H1 (cell line): Measurements from ENCODE around the gene COX5B.
"Not testable (repeated sequence)": the region's sequence is repeated elsewhere in the genome, so short reads cannot be mapped to it uniquely, and the experiment has no call there.

Experiments used
- BACH1 ChIP-seq: IDR thresholded peaks from 2 replicates; pipeline ENCODE4 v1.6.1; 2012; ENCODE audit warnings: low read length, improper control_type of control experiment
- EP300 ChIP-seq, 2 experiments: IDR thresholded peaks; 1 replicate in 1 of 2; 2 replicates in 1 of 2; pipeline ENCODE4 v1.6.1; 2011 to 2012; ENCODE audit warnings: low read depth in 2 of 2, low read length in 2 of 2, mild to moderate bottlenecking in 2 of 2, borderline replicate concordance in 1 of 2, inconsistent platforms in 1 of 2, moderate library complexity in 1 of 2
- EZH2 ChIP-seq: fragments of 200-600 bp; sonication (generic); IDR thresholded peaks from 2 replicates; pipeline ENCODE4 v1.7.1; 2012; ENCODE audit warnings: low read depth, mild to moderate bottlenecking, moderate library complexity, low read length, inconsistent platforms; ENCODE audit not compliant: severe bottlenecking
- HDAC2 ChIP-seq, 2 experiments: fragments of 300-600 bp in 1 of 2; sonication (generic) in 1 of 2; IDR thresholded peaks; 2 replicates each; pipeline ENCODE4 v1.6.1; 2011 to 2012; ENCODE audit warnings: low read depth in 2 of 2, low read length in 2 of 2, mild to moderate bottlenecking in 2 of 2, moderate library complexity in 2 of 2, borderline replicate concordance in 1 of 2, inconsistent platforms in 1 of 2
- KDM1A ChIP-seq: fragments of 200-600, 300-600 bp; sonication (generic); IDR thresholded peaks from 2 replicates; pipeline ENCODE4 v1.7.1; 2016; ENCODE audit warnings: mild to moderate bottlenecking, low read length, borderline replicate concordance
- POLR2A ChIP-seq, 2 experiments: IDR thresholded peaks; 1 replicate in 1 of 2; 2 replicates in 1 of 2; pipeline ENCODE4 v1.6.1; 2011; ENCODE audit warnings: low read depth in 2 of 2, low read length in 2 of 2, mild to moderate bottlenecking in 2 of 2; ENCODE audit errors: control extremely low read depth in 1 of 2
- RAD21 ChIP-seq, 2 experiments: IDR thresholded peaks in 1 of 2; conservative IDR thresholded peaks in 1 of 2; 2 replicates each; pipeline ENCODE4 v1.6.1; 2011; ENCODE audit warnings: low read depth in 2 of 2, low read length in 2 of 2, improper control_type of control experiment in 1 of 2, inconsistent platforms in 1 of 2, mild to moderate bottlenecking in 1 of 2, moderate library complexity in 1 of 2
- SIN3A ChIP-seq, 2 experiments: IDR thresholded peaks in 1 of 2; conservative IDR thresholded peaks in 1 of 2; 2 replicates each; pipeline ENCODE4 v1.6.1; 2011 to 2012; ENCODE audit warnings: low read length in 2 of 2, improper control_type of control experiment in 1 of 2, low read depth in 1 of 2, mild to moderate bottlenecking in 1 of 2
- SUZ12 ChIP-seq: fragments of 200-600 bp; sonication (generic); IDR thresholded peaks from 2 replicates; pipeline ENCODE4 v1.6.1; 2012; ENCODE audit warnings: mild to moderate bottlenecking, inconsistent platforms, low read length, moderate library complexity, mixed read lengths
- TF ChIP-seq, protein P1 (sequence below), 3 experiments: IDR thresholded peaks; 1 replicate in 2 of 3; 2 replicates in 1 of 3; pipeline versions ENCODE4 v1.5.1 to v1.6.1; 2011; ENCODE audit warnings: low read length in 3 of 3, mild to moderate bottlenecking in 3 of 3, inconsistent platforms in 2 of 3, low read depth in 1 of 3, moderate library complexity in 1 of 3; ENCODE audit not compliant: insufficient read depth in 1 of 3; ENCODE audit errors: control extremely low read depth in 1 of 3

GRCh38 chr2:97687235-97687634, 41.4 kb downstream of the COX5B start:
- TF ChIP-seq, protein P1, sequence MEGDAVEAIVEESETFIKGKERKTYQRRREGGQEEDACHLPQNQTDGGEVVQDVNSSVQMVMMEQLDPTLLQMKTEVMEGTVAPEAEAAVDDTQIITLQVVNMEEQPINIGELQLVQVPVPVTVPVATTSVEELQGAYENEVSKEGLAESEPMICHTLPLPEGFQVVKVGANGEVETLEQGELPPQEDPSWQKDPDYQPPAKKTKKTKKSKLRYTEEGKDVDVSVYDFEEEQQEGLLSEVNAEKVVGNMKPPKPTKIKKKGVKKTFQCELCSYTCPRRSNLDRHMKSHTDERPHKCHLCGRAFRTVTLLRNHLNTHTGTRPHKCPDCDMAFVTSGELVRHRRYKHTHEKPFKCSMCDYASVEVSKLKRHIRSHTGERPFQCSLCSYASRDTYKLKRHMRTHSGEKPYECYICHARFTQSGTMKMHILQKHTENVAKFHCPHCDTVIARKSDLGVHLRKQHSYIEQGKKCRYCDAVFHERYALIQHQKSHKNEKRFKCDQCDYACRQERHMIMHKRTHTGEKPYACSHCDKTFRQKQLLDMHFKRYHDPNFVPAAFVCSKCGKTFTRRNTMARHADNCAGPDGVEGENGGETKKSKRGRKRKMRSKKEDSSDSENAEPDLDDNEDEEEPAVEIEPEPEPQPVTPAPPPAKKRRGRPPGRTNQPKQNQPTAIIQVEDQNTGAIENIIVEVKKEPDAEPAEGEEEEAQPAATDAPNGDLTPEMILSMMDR (IDR thresholded peaks at IDR 0.05; ENCODE audit: control extremely low read depth in 1 of 3, insufficient read depth in 1 of 3, low read depth in 1 of 3, low read length in 3 of 3), result not testable (repeated sequence)
- not testable (repeated sequence) for TF ChIP-seq EZH2; HDAC2 (IDR thresholded peaks at IDR 0.05; ENCODE audit: borderline replicate concordance in 1 of 2, low read depth in 2 of 2, low read length in 2 of 2); SUZ12; SIN3A (conservative IDR thresholded peaks at IDR 0.05 in 1 of 2, IDR thresholded peaks at IDR 0.05 in 1 of 2; ENCODE audit: low read depth in 1 of 2, low read length in 2 of 2); RAD21 (IDR thresholded peaks at IDR 0.05 in 1 of 2, conservative IDR thresholded peaks at IDR 0.05 in 1 of 2; ENCODE audit: low read depth in 2 of 2, low read length in 2 of 2); BACH1; KDM1A; POLR2A (IDR thresholded peaks at IDR 0.05; ENCODE audit: control extremely low read depth in 1 of 2, low read depth in 2 of 2, low read length in 2 of 2); EP300 (IDR thresholded peaks at IDR 0.05; ENCODE audit: borderline replicate concordance in 1 of 2, low read depth in 2 of 2, low read length in 2 of 2)
